CD1c-positive myeloid dendritic cell (primary cell): Measurements from ENCODE around the gene SLC6A11.

Experiments
- DNase-seq: peaks from one replicate; pipeline ENCODE4 v3.0.0-alpha.2; 2016; ENCODE audit errors: extremely low spot score

SLC6A11 gene

DNA sequence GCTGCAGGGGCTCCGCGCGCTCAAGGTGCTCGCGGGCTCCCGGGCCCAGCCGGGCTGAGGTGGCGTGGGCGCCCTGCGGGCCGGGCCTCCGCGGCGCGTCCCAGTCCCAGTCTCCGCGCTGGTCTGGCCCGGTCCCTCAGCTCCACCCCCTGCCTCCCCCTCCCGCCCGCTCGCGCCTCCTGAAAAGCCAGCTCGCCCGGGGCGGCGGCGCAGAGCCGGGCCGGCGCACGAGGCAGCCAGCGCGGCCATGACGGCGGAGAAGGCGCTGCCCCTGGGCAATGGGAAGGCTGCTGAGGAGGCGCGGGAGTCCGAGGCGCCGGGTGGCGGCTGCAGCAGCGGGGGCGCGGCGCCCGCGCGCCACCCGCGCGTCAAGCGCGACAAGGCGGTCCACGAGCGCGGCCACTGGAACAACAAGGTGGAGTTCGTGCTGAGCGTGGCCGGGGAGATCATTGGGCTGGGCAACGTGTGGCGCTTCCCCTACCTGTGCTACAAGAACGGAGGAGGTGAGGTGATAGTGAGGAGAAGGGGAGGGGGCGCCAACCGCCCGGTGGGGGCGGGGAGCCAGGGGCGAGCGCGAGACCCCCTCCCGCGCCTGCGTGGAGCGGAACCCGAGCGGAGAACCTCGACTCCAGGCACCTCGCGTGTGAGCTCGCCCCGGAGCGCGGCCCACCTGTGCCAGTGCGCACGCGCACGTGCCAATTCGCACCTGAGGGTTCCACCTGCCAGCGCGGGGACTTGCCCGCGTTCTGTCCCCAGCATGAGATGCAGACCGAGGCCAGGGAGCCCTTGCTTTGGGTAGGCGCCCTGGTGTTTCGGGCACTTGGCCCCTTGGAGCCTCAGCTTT lies at the start of gene SLC6A11:
Gene SLC6A11, plus strand, starts transcription at position 210 of the 844 bp plus-strand sequence. Its CDS starts 38 bp downstream, at position 248.
- DNase-seq: no peak

DNA sequence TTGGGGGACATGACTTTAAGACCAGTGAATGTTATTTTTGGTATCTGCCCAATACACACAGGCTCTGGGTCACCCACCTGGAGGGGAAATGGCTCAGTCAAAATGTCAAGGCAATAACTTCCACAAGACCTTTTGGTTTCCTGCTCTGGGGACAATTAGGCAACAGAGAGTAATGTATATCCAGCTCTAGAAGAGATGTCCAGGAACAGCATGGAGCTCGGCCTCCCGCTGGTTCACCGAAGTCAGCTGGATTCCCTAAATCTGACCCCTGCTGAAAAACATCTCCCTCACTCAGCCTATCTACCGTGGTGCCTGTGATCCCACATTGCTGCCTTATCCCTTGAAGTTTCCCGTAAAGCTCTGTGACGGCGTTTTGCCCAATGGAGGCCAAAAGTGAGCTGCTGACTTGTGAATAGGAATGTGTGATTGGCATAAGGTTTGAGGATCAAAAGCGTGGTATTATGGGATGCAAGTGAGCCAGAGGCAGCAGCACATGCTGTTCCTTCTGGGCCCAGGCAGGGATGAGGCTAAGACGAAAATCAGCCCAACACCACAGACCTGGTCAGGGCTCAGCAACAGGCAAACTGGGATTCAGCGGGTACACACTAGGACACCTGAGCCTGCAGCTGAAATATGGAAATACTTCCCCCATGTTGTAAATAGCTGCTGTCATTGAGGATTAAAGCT lies 47.2 kb upstream of the SLC6A11 start:
- no peak for DNase-seq

- no peak for DNase-seq
Observed at GRCh38 chr3:10770547-10770946, 45.5 kb upstream of the SLC6A11 start.

DNA sequence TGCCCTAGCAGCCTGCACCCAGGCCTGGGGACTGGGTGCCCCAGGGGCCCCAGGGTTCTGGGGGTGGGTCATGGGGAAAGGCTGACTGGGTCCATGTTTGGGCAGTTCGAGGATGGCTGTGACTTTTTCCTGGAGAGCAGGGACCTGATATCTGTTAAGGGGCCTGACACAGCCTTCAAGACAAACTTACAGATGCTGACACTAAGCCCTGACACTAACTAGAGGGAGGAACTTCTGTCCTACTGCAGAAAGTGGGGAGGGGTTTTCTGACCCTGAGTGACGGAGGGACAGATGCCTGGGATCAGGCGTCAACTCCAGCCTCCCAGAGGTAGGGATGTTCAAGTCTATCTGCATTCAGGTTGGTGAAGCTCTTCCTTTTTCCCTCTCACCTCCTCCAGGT lies 45.0 kb upstream of the SLC6A11 start:
- DNase-seq: no peak

GRCh38 chr3:10771486-10772270 lies 44.4 kb upstream of the SLC6A11 start:
- no peak for DNase-seq

- no peak for DNase-seq
Observed at GRCh38 chr3:10772271-10773161, 43.5 kb upstream of the SLC6A11 start.

GRCh38 chr3:10774129-10774670 lies 41.8 kb upstream of the SLC6A11 start:
- DNase-seq: no peak

DNA sequence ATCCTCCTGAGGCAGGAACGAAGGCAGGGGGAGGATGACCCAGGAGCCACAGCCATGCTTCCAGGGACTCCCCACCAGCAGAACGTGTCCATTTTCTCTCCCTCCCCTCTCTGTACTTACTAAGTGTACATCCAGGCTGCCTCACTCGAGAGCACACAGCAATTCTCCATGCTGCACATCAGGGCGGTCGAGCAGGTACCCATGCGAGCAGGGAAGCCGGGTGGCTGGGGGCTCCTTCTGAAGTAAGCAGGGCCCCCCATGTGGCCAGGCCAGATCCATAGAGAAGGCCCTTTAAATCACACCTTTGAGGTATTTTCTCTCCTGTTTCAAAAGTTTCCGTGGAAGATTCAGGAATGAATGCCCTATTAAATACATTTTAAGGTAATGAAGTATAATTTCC lies 41.2 kb upstream of the SLC6A11 start:
- DNase-seq: no peak

DNA sequence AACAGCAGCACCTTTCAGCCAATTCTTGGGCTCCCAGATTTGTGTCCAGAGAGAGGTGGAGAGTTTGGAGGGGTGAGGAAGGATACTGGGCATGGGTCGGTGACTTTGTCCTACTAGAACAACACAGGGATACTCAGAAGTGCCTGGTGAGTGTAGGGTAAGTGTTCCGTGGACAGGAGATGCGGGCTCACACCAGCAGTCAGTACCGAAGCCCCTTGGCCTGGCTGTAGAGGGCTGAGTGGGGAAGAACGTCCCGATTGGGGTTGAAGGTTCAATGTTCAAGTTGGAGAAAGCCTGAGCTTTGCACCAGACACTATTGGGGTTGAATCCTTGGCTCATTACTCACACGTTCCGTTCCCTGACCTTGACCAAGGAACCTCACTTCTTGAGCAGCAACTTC lies 40.8 kb upstream of the SLC6A11 start:
- no peak for DNase-seq

GRCh38 chr3:10775828-10776227 lies 40.2 kb upstream of the SLC6A11 start:
- no peak for DNase-seq

DNA sequence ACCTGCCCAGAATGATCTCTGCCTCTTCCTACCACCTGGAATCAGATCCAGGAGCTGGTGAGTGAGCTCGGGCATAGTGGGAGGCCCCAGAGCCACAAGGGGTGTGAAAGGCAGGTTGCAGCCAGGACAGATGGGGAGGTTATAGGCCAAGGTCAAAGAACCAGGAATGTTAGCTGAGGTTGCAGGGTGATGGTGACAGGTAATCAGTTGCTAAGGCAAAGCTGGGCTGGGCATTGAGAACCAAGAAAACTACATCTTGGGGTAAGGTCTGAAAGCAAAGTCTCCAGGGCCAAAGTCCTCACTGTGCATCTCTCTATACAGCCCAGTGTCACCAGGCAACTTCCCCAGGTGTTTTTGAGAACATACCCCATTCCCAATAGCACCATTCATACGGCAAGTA lies 38.4 kb upstream of the SLC6A11 start:
- DNase-seq: no peak

DNA sequence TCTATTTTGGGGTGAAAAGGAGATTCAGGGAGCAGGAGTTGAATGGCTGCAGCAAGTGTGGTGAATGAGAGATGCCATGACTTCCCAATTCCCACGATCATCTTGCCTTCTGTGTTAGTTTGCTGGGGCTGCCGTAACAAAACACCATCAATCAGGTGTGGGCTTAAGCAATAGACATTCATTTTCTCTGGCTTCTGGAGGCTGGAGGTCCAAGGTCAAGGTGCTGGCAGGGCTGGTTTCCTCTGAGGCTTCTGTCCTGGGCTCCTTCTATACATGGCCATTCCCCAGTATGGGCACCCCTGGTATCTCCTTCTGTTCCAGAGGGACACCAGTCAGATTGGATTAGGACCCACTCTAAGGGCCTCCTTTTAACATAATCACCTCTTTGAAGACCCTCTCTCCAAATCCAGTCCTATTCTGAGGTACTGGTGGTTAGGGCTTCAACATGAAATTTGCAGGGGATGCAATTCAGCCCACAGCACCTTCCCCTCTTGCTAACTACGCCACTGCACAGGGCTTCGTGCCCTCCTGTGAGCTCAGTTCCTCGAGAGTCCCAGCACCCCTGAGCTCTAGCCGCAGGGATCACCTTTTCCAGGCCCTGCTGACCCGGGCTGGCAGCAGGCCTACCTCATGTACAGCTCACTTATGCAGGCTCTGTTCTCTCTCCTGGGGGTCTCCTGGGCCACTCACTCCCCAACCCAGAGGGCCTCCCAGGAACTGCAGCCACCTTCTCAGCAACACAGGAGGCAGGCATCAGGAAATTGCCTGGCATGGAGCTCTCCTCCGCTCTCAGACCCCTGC lies 37.3 kb upstream of the SLC6A11 start:
- no peak for DNase-seq

GRCh38 chr3:10779293-10779805 lies 36.7 kb upstream of the SLC6A11 start:
- no peak for DNase-seq

DNA sequence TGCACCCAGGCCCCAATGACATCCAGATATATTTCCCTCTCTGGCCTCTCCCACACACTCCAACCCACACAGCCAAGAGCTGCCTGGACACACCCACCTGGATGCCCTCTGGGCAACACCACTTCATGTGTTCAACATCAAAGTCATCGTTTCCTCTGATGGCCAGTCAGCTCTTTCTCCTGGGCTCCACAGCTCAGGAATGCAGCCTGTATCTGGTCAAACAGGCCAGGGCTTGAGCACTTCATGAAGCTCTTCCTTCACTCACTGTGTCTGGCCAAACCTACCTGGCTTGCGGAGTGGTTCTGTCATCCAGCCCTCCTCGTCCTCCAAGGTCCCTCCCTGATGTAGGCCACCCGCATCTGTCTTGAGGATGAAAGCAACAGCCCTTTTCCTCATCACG lies 35.8 kb upstream of the SLC6A11 start:
- no peak for DNase-seq

GRCh38 chr3:10780922-10781321 lies 35.1 kb upstream of the SLC6A11 start:
- no peak for DNase-seq

DNA sequence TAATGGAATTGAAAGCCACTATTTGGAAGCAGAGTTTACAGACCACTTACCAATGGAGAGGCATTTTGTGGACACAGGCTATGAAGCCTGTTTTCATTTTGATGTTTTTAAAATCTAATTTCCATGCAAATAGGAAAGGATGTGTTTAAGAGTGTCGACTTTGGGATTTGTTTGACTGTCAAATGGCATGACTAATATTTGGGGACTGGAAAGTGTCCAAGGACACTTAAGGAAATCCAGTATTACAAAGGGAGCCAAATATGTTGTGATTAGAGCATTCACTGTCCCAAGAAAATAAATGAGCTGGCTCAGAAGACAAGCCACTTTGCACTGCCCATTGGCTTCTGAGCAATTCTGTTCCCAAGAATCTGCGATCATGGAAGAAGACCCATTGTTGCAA lies 34.0 kb upstream of the SLC6A11 start:
- DNase-seq: no peak

DNA sequence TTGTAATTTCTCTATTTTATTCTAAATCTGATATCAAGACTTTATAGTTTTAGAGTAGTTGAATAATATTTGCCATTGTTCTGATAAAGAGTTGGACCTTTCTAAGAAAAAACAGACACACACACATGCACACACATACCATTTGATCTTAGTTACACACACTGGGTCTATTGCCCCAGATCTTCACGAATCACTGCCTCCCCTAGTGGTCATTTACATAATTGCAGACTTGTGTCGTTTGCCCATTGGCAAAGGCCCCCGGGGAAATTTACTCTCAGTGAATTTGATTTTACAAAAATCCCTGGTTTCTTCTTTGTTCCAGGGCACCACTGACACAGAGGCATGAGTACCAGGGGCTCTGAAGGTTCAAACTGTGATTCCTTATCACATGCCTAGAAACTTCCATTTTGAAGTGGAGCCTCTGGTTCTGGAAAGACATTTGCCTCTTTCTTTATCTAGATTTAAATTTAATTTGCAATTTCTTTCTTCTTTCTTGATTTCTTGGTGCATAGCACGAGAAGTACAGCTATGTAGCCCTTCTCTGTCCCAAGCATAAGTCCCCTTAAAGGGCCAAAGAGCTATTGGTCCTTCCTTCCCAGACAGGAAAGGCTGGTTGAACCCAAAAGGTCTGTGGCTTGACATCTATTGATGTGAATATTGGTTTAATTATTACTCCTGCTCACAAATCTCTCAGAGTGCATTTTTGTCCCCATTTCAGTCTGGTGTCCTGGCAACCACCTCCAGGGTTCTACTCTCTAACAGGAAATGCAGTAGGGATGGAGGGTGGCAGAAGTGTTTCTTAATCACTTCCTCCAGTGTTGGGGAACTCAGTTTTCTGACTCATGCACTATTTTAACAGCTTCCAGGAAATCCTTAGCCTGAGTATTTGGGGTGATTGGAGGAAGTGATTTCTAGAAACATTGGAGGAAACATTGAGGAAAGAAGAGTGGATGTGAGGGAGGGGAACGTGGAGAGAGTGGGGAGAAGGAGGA lies 32.4 kb upstream of the SLC6A11 start:
- DNase-seq: peak; percentile 51

DNA sequence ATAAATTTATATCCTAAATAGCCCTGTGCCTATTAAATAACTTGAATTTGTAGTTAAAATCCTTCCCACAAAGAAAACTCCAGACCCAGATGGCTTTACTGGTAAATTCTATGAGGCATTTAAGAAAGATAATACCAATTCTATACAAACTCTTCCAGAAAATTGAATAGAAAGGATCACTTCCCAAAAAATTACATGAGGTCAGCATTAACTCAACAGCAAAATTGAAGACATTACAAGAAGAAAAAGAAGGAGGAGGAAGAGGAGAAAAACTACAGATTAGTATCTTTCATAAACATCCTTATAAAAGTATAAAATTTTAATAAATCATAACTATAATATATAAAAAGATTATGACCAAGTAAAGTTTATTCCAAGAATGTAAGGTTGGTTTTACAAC lies 29.4 kb upstream of the SLC6A11 start:
- DNase-seq: no peak

GRCh38 chr3:10788451-10788850 lies 27.6 kb upstream of the SLC6A11 start:
- no peak for DNase-seq
